Measurements from ENCODE around the gene MBOAT1.
A peak's percentile ranks its signal among the peaks of the same experiment; 100 is the strongest.

The MBOAT1 gene

GRCh38 chr6:20220359-20220758 lies 8.1 kb upstream of the MBOAT1 start:
- Mint-ChIP-seq H3K4me3 (no peak overlapping the region), H3K27me3 (peaks cover 8% of the 10 kb centered on the region), H3K27ac (no peak overlapping the region), H3K4me1 (no peaks in the 10 kb centered on the region), H3K36me3 (no peaks in the 10 kb centered on the region), H3K9me3 (no peaks in the 10 kb centered on the region)
- CTCF ChIA-PET, result no interaction called here
- DNase-seq, result no peak

- H3K9me3 Mint-ChIP-seq, result no peaks in the 10 kb centered on the region
- H3K4me3 Mint-ChIP-seq, result no peak overlapping the region
- CTCF ChIA-PET, result no interaction called here
- no peaks in the 10 kb centered on the region for H3K36me3 Mint-ChIP-seq
- peaks cover 8% of the 10 kb centered on the region for H3K27me3 Mint-ChIP-seq
- no peak overlapping the region for H3K27ac Mint-ChIP-seq
- no peak for DNase-seq
- peaks cover 9% of the 10 kb centered on the region for H3K4me1 Mint-ChIP-seq
Measured at GRCh38 chr6:20217891-20218290, 5.6 kb upstream of the MBOAT1 start.

DNA sequence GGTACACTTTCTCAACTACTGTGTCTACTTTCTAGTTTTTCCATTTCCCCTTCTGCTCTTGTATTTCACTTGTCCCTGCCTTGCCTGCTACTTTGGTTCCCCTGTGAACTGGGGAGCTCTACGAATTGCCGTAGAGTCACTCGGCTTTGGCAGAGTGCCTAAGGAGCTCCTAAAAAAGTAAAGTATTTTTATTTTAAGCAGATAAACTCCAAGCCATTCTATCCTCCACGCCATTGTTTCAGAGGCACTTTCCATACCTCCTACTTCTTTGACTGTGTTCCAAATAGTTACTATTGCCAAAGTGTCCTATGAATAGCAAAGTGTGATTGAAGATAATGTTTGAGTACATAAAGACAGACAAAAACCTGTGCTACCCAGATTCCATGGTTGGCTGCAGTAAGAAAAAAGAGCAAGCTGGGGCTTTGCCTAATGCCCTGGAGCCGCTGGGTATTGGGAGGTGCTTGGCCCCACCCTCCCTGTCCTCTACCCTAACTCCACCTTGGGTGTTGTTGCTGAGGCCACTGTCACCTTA lies 5.1 kb upstream of the MBOAT1 start:
- Mint-ChIP-seq H3K27ac (no peak overlapping the region), H3K4me1 (peaks cover 11% of the 10 kb centered on the region), H3K27me3 (peaks cover 8% of the 10 kb centered on the region), H3K36me3 (no peaks in the 10 kb centered on the region), H3K9me3 (no peaks in the 10 kb centered on the region), H3K4me3 (no peak overlapping the region)
- CTCF ChIA-PET, result interaction anchor here (0.6 kb wide), 1 partner anchor 196 kb away, joined by 3 read pairs; no protein-coding TSS in a partner anchor
- no peak for DNase-seq

GRCh38 chr6:20215310-20215709 lies 3.0 kb upstream of the MBOAT1 start:
- Mint-ChIP-seq H3K4me1 (peaks cover 23% of the 10 kb centered on the region), H3K9me3 (no peaks in the 10 kb centered on the region), H3K27ac (no peak overlapping the region), H3K36me3 (no peaks in the 10 kb centered on the region), H3K27me3 (peaks cover 8% of the 10 kb centered on the region), H3K4me3 (no peak overlapping the region)
- CTCF ChIA-PET, result no interaction called here
- DNase-seq, result no peak

DNA sequence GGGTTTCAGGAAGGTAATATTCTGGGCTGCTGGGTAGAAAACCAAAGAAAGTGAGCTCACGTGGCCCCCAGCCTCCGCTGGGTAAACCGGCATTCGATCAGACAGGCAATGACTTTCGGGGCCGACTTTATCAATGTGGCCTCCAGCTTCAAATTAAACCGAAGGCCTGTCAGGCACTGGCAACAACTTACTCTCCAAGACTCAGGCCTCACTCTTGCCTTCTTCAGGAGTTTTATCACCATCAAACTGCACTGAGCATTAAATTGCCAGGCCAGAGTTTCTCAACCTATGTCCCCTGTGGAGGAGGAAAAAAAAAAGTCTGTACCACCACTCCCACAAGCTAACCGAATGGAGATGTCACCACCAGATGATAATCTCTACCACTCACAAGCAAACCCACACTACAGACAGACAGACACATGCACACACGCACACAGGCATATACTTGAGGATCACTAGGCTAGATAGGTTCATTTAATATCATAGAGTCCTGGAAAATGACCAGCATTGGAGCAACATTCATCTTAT lies 1.1 kb upstream of the MBOAT1 start:
- H3K4me1 Mint-ChIP-seq, result peaks cover 41% of the 10 kb centered on the region
- peaks cover 8% of the 10 kb centered on the region for H3K27me3 Mint-ChIP-seq
- no peak for DNase-seq
- H3K4me3 Mint-ChIP-seq, result peak overlapping the region; percentile 88
- CTCF ChIA-PET, result interaction anchor here (0.6 to 1.9 kb wide), 10 partner anchors 8 to 317 kb away, joined by 3 to 10 read pairs (median 4); no protein-coding TSS in a partner anchor
- no peaks in the 10 kb centered on the region for H3K9me3 Mint-ChIP-seq
- peak overlapping the region; percentile 98 for H3K27ac Mint-ChIP-seq
- peaks cover 1% of the 10 kb centered on the region for H3K36me3 Mint-ChIP-seq

GRCh38 chr6:20211941-20212391 lies 303 bp downstream of the MBOAT1 start:
- H3K4me3 Mint-ChIP-seq, result peak overlapping the region; percentile 88
- DNase-seq, result peak; percentile 58
- H3K4me1 Mint-ChIP-seq, result peaks cover 49% of the 10 kb centered on the region
- no peaks in the 10 kb centered on the region for H3K27me3 Mint-ChIP-seq
- peaks cover 1% of the 10 kb centered on the region for H3K36me3 Mint-ChIP-seq
- H3K9me3 Mint-ChIP-seq, result no peaks in the 10 kb centered on the region
- CTCF ChIA-PET, result interaction anchor here (1.3 to 1.9 kb wide), 3 partner anchors 59 to 192 kb away, joined by 5 to 10 read pairs (median 7); no protein-coding TSS in a partner anchor
- peak overlapping the region; percentile 92 for H3K27ac Mint-ChIP-seq

- Mint-ChIP-seq H3K9me3 (no peaks in the 10 kb centered on the region), H3K4me1 (peaks cover 56% of the 10 kb centered on the region)
Measured at GRCh38 chr6:20211037-20211940, 980 bp downstream of the MBOAT1 start.

GRCh38 chr6:20210158-20210557 lies 2.1 kb downstream of the MBOAT1 start:
- H3K36me3 Mint-ChIP-seq, result peaks cover 7% of the 10 kb centered on the region
- H3K4me1 Mint-ChIP-seq, result peaks cover 67% of the 10 kb centered on the region
- no peak overlapping the region for H3K27ac Mint-ChIP-seq
- no peak for DNase-seq
- H3K4me3 Mint-ChIP-seq, result no peak overlapping the region
- CTCF ChIA-PET, result interaction anchor here (1.0 kb wide), 1 partner anchor 84 kb away, joined by 3 read pairs; no protein-coding TSS in a partner anchor
- H3K9me3 Mint-ChIP-seq, result no peaks in the 10 kb centered on the region
- H3K27me3 Mint-ChIP-seq, result no peaks in the 10 kb centered on the region

More at GRCh38 chr6:20211037-20211940, 980 bp downstream of the MBOAT1 start:
- Mint-ChIP-seq H3K4me3 (peak overlapping the region; percentile 88), H3K27ac (peak overlapping the region; percentile 92), H3K36me3 (peaks cover 7% of the 10 kb centered on the region), H3K27me3 (no peaks in the 10 kb centered on the region)
- DNase-seq, result no peak
- CTCF ChIA-PET, result interaction anchor here (1.7 kb wide), 1 partner anchor 193 kb away, joined by 5 read pairs; no protein-coding TSS in a partner anchor

- H3K4me1 Mint-ChIP-seq, result peaks cover 78% of the 10 kb centered on the region
- CTCF ChIA-PET, result no interaction called here
- H3K27me3 Mint-ChIP-seq, result no peaks in the 10 kb centered on the region
- no peaks in the 10 kb centered on the region for H3K9me3 Mint-ChIP-seq
- DNase-seq, result no peak
- H3K4me3 Mint-ChIP-seq, result no peak overlapping the region
- no peak overlapping the region for H3K27ac Mint-ChIP-seq
- H3K36me3 Mint-ChIP-seq, result peaks cover 10% of the 10 kb centered on the region
Measured at GRCh38 chr6:20208687-20209378, 3.4 kb downstream of the MBOAT1 start.

DNA sequence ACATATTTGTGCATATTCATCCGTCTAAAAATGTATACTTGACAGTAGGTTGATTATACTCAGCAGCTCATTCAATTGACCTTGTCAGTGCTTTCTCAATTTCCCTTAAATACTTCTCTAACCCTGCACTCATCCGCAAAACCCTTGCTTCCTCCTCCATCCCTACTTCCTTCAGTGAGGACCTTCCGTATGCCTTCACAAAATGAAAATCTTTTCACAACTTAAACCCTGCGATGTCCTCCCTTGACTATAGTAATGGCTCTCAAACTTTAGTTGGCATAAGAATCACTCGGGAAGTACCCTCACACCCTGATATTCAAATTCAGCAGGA lies 5.2 kb downstream of the MBOAT1 start:
- Mint-ChIP-seq H3K9me3 (no peaks in the 10 kb centered on the region), H3K36me3 (peaks cover 10% of the 10 kb centered on the region), H3K27ac (peak overlapping the region; percentile 89), H3K27me3 (no peaks in the 10 kb centered on the region), H3K4me1 (peaks cover 73% of the 10 kb centered on the region), H3K4me3 (peak overlapping the region; percentile 70)
- DNase-seq, result no peak
- CTCF ChIA-PET, result interaction anchor here (0.9 kb wide), 1 partner anchor 64 kb away, joined by 3 read pairs; no protein-coding TSS in a partner anchor

DNA sequence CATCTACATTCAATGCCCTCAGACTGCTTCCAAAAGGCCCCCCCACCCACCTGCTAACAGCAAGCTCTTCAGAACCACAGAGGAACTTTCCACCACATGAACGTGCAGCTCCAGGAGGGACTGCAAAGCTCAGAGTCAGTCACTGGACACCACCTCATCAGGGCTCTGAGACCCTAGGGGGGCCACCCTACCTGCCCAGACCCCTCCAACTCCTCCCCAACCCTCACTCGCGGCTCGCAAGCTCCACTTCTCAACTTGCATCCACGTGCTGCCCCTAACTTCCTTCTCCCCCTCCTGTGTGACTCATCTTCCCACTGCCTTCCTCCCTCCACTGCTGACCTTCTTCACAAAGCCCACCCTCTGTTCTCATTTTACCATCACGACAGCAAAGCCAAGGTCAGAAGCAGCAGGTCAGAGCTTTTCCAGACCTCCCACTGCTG lies 6.5 kb downstream of the MBOAT1 start:
- H3K36me3 Mint-ChIP-seq, result peaks cover 13% of the 10 kb centered on the region

DNA sequence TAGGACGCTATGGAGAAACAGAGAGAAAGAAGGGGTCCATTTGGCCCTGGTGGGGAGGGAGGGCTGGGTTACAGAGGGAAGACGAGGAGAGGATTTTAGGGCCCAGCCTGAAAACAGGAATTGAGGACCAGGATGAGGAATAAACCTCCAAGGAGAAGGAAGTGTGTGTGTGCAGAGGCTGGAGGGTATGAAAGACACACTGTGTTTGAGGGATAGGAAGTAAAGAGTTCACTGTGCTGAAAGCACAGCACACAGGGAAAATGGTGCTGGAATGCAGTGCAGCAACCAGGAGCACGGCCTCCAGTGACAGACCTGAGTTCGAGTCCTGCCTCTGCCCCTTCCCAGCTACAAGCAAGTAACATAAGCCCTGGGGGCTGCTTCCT lies 7.8 kb downstream of the MBOAT1 start:
- no peak overlapping the region for H3K4me3 Mint-ChIP-seq
- CTCF ChIA-PET, result interaction anchor here (0.9 to 1.2 kb wide), 2 partner anchors 9 to 78 kb away, joined by 3 to 4 read pairs; no protein-coding TSS in a partner anchor

More for the DNA sequence above, 6.5 kb downstream of the MBOAT1 start:
- CTCF ChIA-PET, result interaction anchor here (0.6 kb wide), 1 partner anchor 359 kb away, joined by 3 read pairs; no protein-coding TSS in a partner anchor
- H3K27me3 Mint-ChIP-seq, result no peaks in the 10 kb centered on the region
- H3K4me3 Mint-ChIP-seq, result peak overlapping the region; percentile 3
- DNase-seq, result no peak
- peak overlapping the region; percentile 46 for H3K27ac Mint-ChIP-seq
- no peaks in the 10 kb centered on the region for H3K9me3 Mint-ChIP-seq
- H3K4me1 Mint-ChIP-seq, result peaks cover 74% of the 10 kb centered on the region

GRCh38 chr6:20203561-20204511 lies 8.4 kb downstream of the MBOAT1 start:
- Mint-ChIP-seq H3K36me3 (peaks cover 21% of the 10 kb centered on the region), H3K4me1 (peaks cover 65% of the 10 kb centered on the region), H3K27me3 (no peaks in the 10 kb centered on the region), H3K9me3 (no peaks in the 10 kb centered on the region), H3K27ac (no peak overlapping the region), H3K4me3 (no peak overlapping the region)
- DNase-seq, result no peak
- CTCF ChIA-PET, result interaction anchor here (1.2 kb wide), 1 partner anchor 78 kb away, joined by 4 read pairs; no protein-coding TSS in a partner anchor

More for the DNA sequence above, 7.8 kb downstream of the MBOAT1 start:
- Mint-ChIP-seq H3K27me3 (no peaks in the 10 kb centered on the region), H3K9me3 (no peaks in the 10 kb centered on the region), H3K27ac (no peak overlapping the region), H3K4me1 (peaks cover 65% of the 10 kb centered on the region), H3K36me3 (peaks cover 21% of the 10 kb centered on the region)
- DNase-seq, result no peak

All from activated naive CD4-positive, alpha-beta T cell treated with anti-CD3 and anti-CD28 coated beads, Interleukin-2, amount 10 ng/mL, durations not matched to agents 7 days and 5 days (primary cell).